HG03354 (cell line): ENCODE data around the gene IPO4.

ENCODE experiments used
- ATAC-seq: cut with Tn5 transposase; IDR thresholded peaks from one replicate; pipeline ENCODE4 v1.9.1; 2021; ENCODE audit warnings: mild to moderate bottlenecking; ENCODE audit not compliant: unreplicated experiment, poor library complexity, severe bottlenecking

The IPO4 gene

GRCh38 chr14:24138396-24139271 is 50.0 kb downstream of the IPO4 start:
- ATAC-seq, result no peak

DNA sequence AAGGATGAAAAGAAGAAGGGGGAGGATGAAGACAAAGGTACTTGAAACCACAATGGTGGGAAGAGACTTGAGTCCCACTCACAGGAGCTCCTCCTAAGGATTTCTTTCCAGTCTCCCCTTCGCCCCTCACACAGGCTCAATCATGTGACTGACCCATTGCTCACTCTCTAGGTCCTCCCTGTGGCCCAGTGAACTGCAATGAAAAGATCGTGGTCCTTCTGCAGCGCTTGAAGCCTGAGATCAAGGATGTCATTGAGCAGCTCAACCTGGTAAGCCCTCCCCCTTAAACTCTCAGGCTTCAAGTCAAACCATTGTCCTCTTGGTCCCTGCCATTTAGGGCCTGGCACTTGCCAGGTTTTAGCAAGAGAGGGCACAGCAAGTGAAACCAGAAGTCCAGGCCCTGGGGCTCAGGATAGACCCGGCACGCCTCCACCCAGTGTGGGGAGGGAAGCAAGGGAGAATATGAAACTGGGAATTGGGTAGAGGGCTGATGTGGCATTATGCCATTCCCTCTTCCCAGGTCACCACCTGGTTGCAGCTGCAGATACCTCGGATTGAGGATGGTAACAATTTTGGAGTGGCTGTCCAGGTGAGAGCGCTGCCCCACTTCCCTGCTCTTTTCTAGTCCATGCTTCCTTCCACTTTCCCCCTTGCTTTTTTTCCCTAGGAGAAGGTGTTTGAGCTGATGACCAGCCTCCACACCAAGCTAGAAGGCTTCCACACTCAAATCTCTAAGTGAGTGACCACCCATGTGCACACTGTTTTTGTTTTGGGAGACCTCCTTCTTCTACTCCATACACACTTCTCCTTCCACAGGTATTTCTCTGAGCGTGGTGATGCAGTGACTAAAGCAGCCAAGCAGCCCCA is 50.9 kb downstream of the IPO4 start:
- ATAC-seq, result no peak

GRCh38 chr14:24136684-24137528 is 51.7 kb downstream of the IPO4 start:
- no peak for ATAC-seq

DNA sequence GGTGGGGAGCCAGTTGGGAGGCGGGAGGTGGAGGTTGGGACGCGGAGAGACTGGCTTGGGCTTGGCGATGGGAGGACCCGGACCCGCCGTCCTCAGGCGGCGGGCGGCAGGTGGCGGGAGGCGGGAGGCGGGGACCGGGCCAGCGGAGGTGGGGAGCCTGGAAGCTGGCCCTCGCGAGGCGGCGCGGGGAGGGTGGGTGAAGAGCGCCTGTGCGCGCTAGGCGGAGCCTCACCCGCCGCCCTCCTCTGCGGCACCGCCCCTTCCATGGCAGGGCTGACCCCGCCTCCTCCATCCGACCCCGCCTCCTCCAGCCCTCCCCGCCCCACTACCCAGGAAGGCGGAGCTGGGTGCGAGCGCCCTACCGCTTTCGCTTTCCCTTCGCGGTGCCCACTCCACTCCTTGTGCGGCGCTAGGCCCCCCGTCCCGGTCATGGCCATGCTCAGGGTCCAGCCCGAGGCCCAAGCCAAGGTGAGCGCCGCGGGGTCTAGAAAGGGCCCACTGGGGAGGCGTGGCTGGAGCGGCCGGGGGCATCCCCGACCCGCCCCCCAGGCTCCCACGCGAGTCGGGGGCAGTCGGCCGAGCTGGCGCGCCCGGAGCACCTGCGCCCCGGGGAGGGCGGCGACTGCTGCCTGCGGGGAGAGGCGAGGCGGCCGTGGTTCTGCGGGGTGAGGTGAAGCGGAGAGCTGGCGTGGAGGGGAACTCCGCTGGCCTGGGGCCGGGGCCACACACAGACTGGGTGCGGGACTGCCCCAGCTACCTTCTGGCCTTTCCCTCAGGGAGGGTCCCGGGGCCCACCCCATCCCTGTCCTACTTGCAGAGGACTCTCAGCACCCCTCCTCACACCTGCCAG is 52.6 kb downstream of the IPO4 start, which contains the start of gene PSME1:
Gene PSME1 (plus strand): TSS at position 361 of the 850 bp plus-strand sequence. CDS start 69 bp downstream, at position 430.
- peak; percentile 88 for ATAC-seq

DNA sequence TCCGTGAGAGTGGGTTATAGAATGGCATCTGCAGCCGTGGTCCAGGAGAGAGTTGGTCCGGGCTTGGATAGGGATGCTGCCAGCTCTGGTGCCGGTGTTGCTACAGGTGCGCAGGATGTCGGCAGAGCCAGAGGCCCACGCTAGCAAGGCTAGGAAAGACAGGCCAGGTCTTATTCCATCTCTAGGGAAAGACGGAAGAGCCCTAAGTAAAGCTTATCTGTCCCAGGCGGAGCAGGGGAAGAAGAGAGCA is 53.1 kb downstream of the IPO4 start:
- ATAC-seq, result peak; percentile 19

- no peak for ATAC-seq
These were observed 54.9 kb downstream of the IPO4 start for GRCh38 chr14:24133735-24134134.

- ATAC-seq, result no peak
These were observed 55.6 kb downstream of the IPO4 start for GRCh38 chr14:24132976-24133375.

GRCh38 chr14:24132061-24132685 is 56.4 kb downstream of the IPO4 start:
- ATAC-seq, result no peak

DNA sequence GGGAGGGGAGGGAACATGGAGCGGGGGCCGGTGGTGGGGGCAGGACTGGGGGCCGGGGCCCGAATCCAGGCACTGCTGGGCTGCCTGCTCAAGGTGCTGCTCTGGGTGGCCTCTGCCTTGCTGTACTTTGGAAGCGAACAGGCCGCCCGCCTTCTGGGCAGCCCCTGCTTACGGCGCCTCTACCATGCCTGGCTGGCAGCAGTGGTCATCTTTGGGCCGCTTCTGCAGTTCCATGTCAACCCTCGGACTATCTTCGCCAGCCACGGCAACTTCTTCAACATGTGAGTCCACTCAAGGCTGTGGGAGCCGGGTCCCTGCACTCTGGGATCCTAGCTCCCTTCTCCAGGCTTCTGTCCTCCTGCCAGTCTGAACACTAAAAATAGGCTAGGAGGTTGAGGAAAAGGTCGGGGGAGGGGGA is 57.1 kb downstream of the IPO4 start:
- ATAC-seq, result no peak

- no peak for ATAC-seq
These were observed 57.7 kb downstream of the IPO4 start for GRCh38 chr14:24130717-24131548.

GRCh38 chr14:24130380-24130716 is 58.3 kb downstream of the IPO4 start, which contains the start of gene FITM1:
Gene FITM1, plus strand, starts transcription at chr14:24130659. Its CDS starts 905 bp downstream, at chr14:24131564.
- no peak for ATAC-seq
